ENCODE measurements around the gene SLC28A1. TPM values are rescaled to one million over a fixed set of nuclear protein-coding genes. Genes with fewer than 3 reads are reported as not detected.

The SLC28A1 gene
- polyA plus RNA-seq, 1 of the 3 experiments (the other 2 are of a cell fraction): not detected

- no peak for TF ChIP-seq RFX5 (IDR thresholded peaks at IDR 0.05; ENCODE audit: low read length)
Observed at GRCh38 chr15:84834969-84835368, 49.5 kb upstream of the SLC28A1 start (continued).

- no peaks in the 10 kb centered on the region for H3K27me3 ChIP-seq (ENCODE audit: insufficient read depth)
- WGBS (ENCODE audit: low lambda C conversion rate): 73% methylated on average over 5 of the region's 5 CpGs
- ChIA-PET CTCF (interaction anchor here (1.3 to 6.7 kb wide), 3 partner anchors 9 to 92 kb away, joined by 5 to 38 read pairs (median 7); no protein-coding TSS in a partner anchor), POLR2A (interaction anchor here (1.0 kb wide), 1 partner anchor 13 kb away, joined by 4 read pairs; no protein-coding TSS in a partner anchor)
- H3K4me2 ChIP-seq: no peak overlapping the region
- H3K79me2 ChIP-seq (ENCODE audit: insufficient read depth): no peaks in the 10 kb centered on the region
- no peaks in the 10 kb centered on the region for H3K9me3 ChIP-seq
- H3K27ac ChIP-seq (ENCODE audit: low read depth in 2 of 2, low read length in 1 of 2): no peak overlapping the region
- no peaks in the 10 kb centered on the region for H4K20me1 ChIP-seq (ENCODE audit: insufficient read depth)
- H3K9me2 ChIP-seq: no peaks in the 10 kb centered on the region
- H3F3A ChIP-seq (replicated peaks; ENCODE audit: insufficient read depth): no peaks in the 10 kb centered on the region
- H3K4me1 ChIP-seq (ENCODE audit: control insufficient read depth in 1 of 2, insufficient read depth in 2 of 2, low read depth in 1 of 2, low read length in 1 of 2): peaks cover 14 to 19% of the 10 kb centered on the region in 2 experiments; a peak in 3 of 4 replicates
- no peak for DNase-seq
- no peak overlapping the region for H2AFZ ChIP-seq (ENCODE audit: low read depth)
- no peak overlapping the region for H3K9ac ChIP-seq
- no peaks in the 10 kb centered on the region for H3K36me3 ChIP-seq (replicated peaks in 1 of 2; ENCODE audit: control insufficient read depth in 1 of 2, insufficient read depth in 2 of 2, low read length in 1 of 2)
- no peak for TF ChIP-seq MAX (IDR thresholded peaks at IDR 0.05; ENCODE audit: low read depth)
- no peak for TF ChIP-seq TEAD4 (IDR thresholded peaks at IDR 0.05; ENCODE audit: borderline replicate concordance, insufficient read depth)
- no peak for TF ChIP-seq MXI1 (IDR thresholded peaks at IDR 0.05; ENCODE audit: low read depth, low read length)
- no peak overlapping the region for H3K4me3 ChIP-seq (ENCODE audit: low read depth in 2 of 2, low read length in 1 of 2)
Observed at GRCh38 chr15:84835661-84836337, 48.7 kb upstream of the SLC28A1 start.

- no peaks in the 10 kb centered on the region for H3K36me3 ChIP-seq (replicated peaks in 1 of 2; ENCODE audit: control insufficient read depth in 1 of 2, insufficient read depth in 2 of 2, low read length in 1 of 2)
- H3K79me2 ChIP-seq (ENCODE audit: insufficient read depth): no peaks in the 10 kb centered on the region
- no peaks in the 10 kb centered on the region for H3K9me2 ChIP-seq
- no peaks in the 10 kb centered on the region for H3K9me3 ChIP-seq
- POLR2A ChIA-PET: interaction anchor here (1.0 kb wide), 1 partner anchor 14 kb away, joined by 4 read pairs; no protein-coding TSS in a partner anchor
- H3K4me3 ChIP-seq (ENCODE audit: low read depth in 2 of 2, low read length in 1 of 2): no peak overlapping the region
- H3K4me1 ChIP-seq (ENCODE audit: control insufficient read depth in 1 of 2, insufficient read depth in 2 of 2, low read depth in 1 of 2, low read length in 1 of 2): peaks cover 19 to 23% of the 10 kb centered on the region in 2 experiments; a peak in 3 of 4 replicates
- H3K27ac ChIP-seq (ENCODE audit: low read depth in 2 of 2, low read length in 1 of 2): no peak overlapping the region
- TF ChIP-seq USF2 (IDR thresholded peaks at IDR 0.05; ENCODE audit: borderline replicate concordance, low read depth, low read length) (no peak), FOSL2 (IDR thresholded peaks at IDR 0.05; ENCODE audit: borderline replicate concordance, low read depth) (no peak), NFIC (IDR thresholded peaks at IDR 0.05; ENCODE audit: borderline replicate concordance) (no peak), ELF1 (IDR thresholded peaks at IDR 0.05) (no peak), TEAD4 (IDR thresholded peaks at IDR 0.05; ENCODE audit: borderline replicate concordance, insufficient read depth) (no peak), GATA2 (CRISPR knock-in tag; IDR thresholded peaks at IDR 0.05) (no peak)
- no peaks in the 10 kb centered on the region for H4K20me1 ChIP-seq (ENCODE audit: insufficient read depth)
- H3K4me2 ChIP-seq: no peak overlapping the region
- no peak for DNase-seq
- WGBS (ENCODE audit: low lambda C conversion rate): 91% methylated on average over 1 of the region's 1 CpG
- H2AFZ ChIP-seq (ENCODE audit: low read depth): no peak overlapping the region
- no peaks in the 10 kb centered on the region for H3F3A ChIP-seq (replicated peaks; ENCODE audit: insufficient read depth)
- H3K27me3 ChIP-seq (ENCODE audit: insufficient read depth): no peaks in the 10 kb centered on the region
- no peak overlapping the region for H3K9ac ChIP-seq
- CTCF ChIA-PET: interaction anchor here (1.4 to 1.5 kb wide), 2 partner anchors 13 to 26 kb away, joined by 4 to 5 read pairs; no protein-coding TSS in a partner anchor
Observed at GRCh38 chr15:84836844-84837243, 47.6 kb upstream of the SLC28A1 start.

Data from SK-N-SH (cell line).